WTC11 (cell line): Measurements from ENCODE around the gene WDR83. TPM values are rescaled to one million over a fixed set of nuclear protein-coding genes. Genes with fewer than 3 reads are reported as not detected.

ENCODE experiments used
- ATF6 ChIP-seq: sonication (generic); formaldehyde crosslinking; IDR thresholded peaks from 2 replicates; pipeline ENCODE4 v1.8.1; 2023; ENCODE audit warnings: mild to moderate bottlenecking, missing genetic modification reagents
- E2F1 ChIP-seq: sonication (generic); formaldehyde crosslinking; IDR thresholded peaks from 2 replicates; pipeline ENCODE4 v1.8.0; 2022; ENCODE audit warnings: mild to moderate bottlenecking, missing genetic modification reagents
- ELF4 ChIP-seq: sonication (generic); formaldehyde crosslinking; IDR thresholded peaks from 2 replicates; pipeline ENCODE4 v1.8.1; 2022; ENCODE audit warnings: low read depth, mild to moderate bottlenecking, moderate library complexity, missing genetic modification reagents
- EMX1 ChIP-seq: fragments of 250-450 bp; sonication (Bioruptor Pico); IDR thresholded peaks from 2 replicates; pipeline ENCODE4 v1.8.0; 2021; ENCODE audit warnings: mild to moderate bottlenecking
- FOXK1 ChIP-seq: sonication (generic); formaldehyde crosslinking; IDR thresholded peaks from 2 replicates; pipeline ENCODE4 v1.8.0; 2022; ENCODE audit warnings: mild to moderate bottlenecking, moderate library complexity, missing genetic modification reagents
- GRHL2 ChIP-seq: fragments of 250-450 bp; sonication (Bioruptor Pico); IDR thresholded peaks from 2 replicates; pipeline ENCODE4 v1.8.0; 2022; ENCODE audit warnings: mild to moderate bottlenecking, moderate library complexity; ENCODE audit not compliant: insufficient replicate concordance, severe bottlenecking
- IRF2 ChIP-seq: sonication (generic); formaldehyde crosslinking; IDR thresholded peaks from 2 replicates; pipeline ENCODE4 v1.8.0; 2022; ENCODE audit warnings: low read depth, missing genetic modification reagents, borderline replicate concordance
- NFYB ChIP-seq: sonication (generic); formaldehyde crosslinking; conservative IDR thresholded peaks from 2 replicates; pipeline ENCODE4 v1.8.0; 2022; ENCODE audit warnings: low read depth, missing genetic modification reagents
- NR3C1 ChIP-seq: sonication (generic); formaldehyde crosslinking; conservative IDR thresholded peaks from 2 replicates; pipeline ENCODE4 v1.8.1; 2023; ENCODE audit warnings: low read depth, mild to moderate bottlenecking, missing genetic modification reagents
- PREB ChIP-seq: sonication (generic); formaldehyde crosslinking; IDR thresholded peaks from 2 replicates; pipeline ENCODE4 v1.8.1; 2022; ENCODE audit warnings: mild to moderate bottlenecking, missing genetic modification reagents, moderate library complexity, borderline replicate concordance
- RORB ChIP-seq: fragments of 250-450 bp; sonication (Bioruptor Pico); IDR thresholded peaks from 2 replicates; pipeline ENCODE4 v1.9.0; 2021; ENCODE audit warnings: mild to moderate bottlenecking
- SMAD3 ChIP-seq: sonication (generic); formaldehyde crosslinking; IDR thresholded peaks from 2 replicates; pipeline ENCODE4 v1.8.0; 2022; ENCODE audit warnings: missing genetic modification reagents, mild to moderate bottlenecking, borderline replicate concordance
- TEAD1 ChIP-seq: sonication (generic); formaldehyde crosslinking; IDR thresholded peaks from 2 replicates; pipeline ENCODE4 v1.8.0; 2022; ENCODE audit warnings: mild to moderate bottlenecking, missing genetic modification reagents
- TEAD4 ChIP-seq: sonication (generic); formaldehyde crosslinking; IDR thresholded peaks from 2 replicates; pipeline ENCODE4 v1.8.0; 2022; ENCODE audit warnings: mild to moderate bottlenecking, missing genetic modification reagents
- ZBTB21 ChIP-seq: sonication (generic); formaldehyde crosslinking; IDR thresholded peaks from 2 replicates; pipeline ENCODE4 v1.8.1; 2023; ENCODE audit warnings: mild to moderate bottlenecking, missing genetic modification reagents, borderline replicate concordance
- ZNF138 ChIP-seq: sonication (generic); formaldehyde crosslinking; conservative IDR thresholded peaks from 2 replicates; pipeline ENCODE4 v1.8.1; 2022; ENCODE audit warnings: mild to moderate bottlenecking, moderate library complexity, missing genetic modification reagents
- ZNF281 ChIP-seq: sonication (generic); formaldehyde crosslinking; IDR thresholded peaks from 2 replicates; pipeline ENCODE4 v1.8.0; 2023; ENCODE audit warnings: mild to moderate bottlenecking, missing genetic modification reagents
- ZNF423 ChIP-seq: fragments of 250-450 bp; sonication (Bioruptor Pico); IDR thresholded peaks from 2 replicates; pipeline ENCODE4 v2.1.2; 2022; ENCODE audit warnings: mild to moderate bottlenecking, moderate library complexity
- ZSCAN18 ChIP-seq: fragments of 250-450 bp; sonication (Bioruptor Pico); IDR thresholded peaks from 2 replicates; pipeline ENCODE4 v2.1.2; 2022; ENCODE audit warnings: mild to moderate bottlenecking, moderate library complexity
- total RNA-seq: library from RNA; stranded (reverse); gene quantifications from 3 replicates; pipeline ENCODE4 v1.2.3, GENCODE V29; 2021
- TF ChIP-seq, protein P1 (sequence below): sonication (generic); formaldehyde crosslinking; IDR thresholded peaks from 2 replicates; pipeline ENCODE4 v1.8.0; 2022; ENCODE audit warnings: mild to moderate bottlenecking, missing genetic modification reagents
- TF ChIP-seq, protein P2 (sequence below): sonication (generic); formaldehyde crosslinking; IDR thresholded peaks from 2 replicates; pipeline ENCODE4 v1.8.1; 2023; ENCODE audit warnings: mild to moderate bottlenecking, missing genetic modification reagents, moderate library complexity
- TF ChIP-seq, protein P3 (sequence below): fragments of 200-600 bp; IDR thresholded peaks from 2 replicates; pipeline ENCODE4 v1.8.0; 2022; ENCODE audit warnings: antibody characterized with exemption
- TF ChIP-seq, protein P4 (sequence below): sonication (generic); formaldehyde crosslinking; IDR thresholded peaks from 2 replicates; pipeline ENCODE4 v1.8.0; 2022; ENCODE audit warnings: mild to moderate bottlenecking, missing genetic modification reagents

WDR83 gene
- total RNA-seq, 1 experiment from 2014 or later = 21.8 TPM

DNA sequence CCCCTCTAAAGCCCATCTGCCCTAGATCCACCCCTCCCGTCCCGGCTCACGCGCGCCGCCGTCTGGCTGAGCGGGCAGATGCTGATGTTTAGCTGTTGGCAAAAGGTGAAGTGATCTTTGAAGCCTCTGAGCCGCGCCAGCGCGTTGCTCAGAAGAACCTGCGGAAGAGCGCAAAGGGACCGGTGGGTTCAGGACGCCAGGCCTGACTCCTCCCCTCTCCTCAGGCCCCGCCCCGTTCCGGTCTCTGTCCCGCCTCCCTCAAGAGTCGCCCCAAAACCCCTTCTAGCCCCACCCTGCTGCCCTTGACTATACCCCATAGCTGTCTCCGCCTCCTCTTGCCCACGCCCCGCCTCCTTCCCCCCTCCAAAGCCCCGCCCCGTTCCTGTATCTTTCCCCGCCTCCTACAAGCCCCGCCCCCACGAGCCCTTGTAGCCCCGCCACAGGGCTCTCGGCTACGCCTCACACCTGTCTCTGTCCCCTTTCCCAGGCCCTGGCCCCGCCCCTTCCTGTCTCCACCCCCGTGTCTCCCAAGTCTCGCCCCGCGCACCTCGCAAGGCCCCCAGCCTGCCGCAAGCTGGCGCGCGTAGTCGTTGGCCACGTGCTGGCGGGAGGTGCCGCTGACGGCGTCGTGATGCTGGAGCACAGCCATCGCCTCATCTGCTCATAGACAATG is 9.6 kb upstream of the WDR83 start (continued):
- TF ChIP-seq ZSCAN18 (CRISPR knock-in tag) (no peak), E2F1 (peak; percentile 72; the same call in 1 of the 2 replicates), ZNF423 (CRISPR knock-in tag) (no peak), ZNF138 (CRISPR knock-in tag) (no peak), ELF4 (CRISPR knock-in tag) (no peak), ZNF281 (CRISPR knock-in tag) (no peak), GRHL2 (CRISPR knock-in tag) (no peak), PREB (no peak), RORB (no peak), ATF6 (no peak), FOXK1 (CRISPR knock-in tag) (no peak), IRF2 (CRISPR knock-in tag) (no peak), SMAD3 (CRISPR knock-in tag) (no peak), NR3C1 (CRISPR knock-in tag) (0 out of 2 replicates have a peak, but pooled peaks have one; percentile 31), EMX1 (CRISPR knock-in tag) (no peak), NFYB (CRISPR knock-in tag) (no peak), TEAD4 (no peak), ZBTB21 (CRISPR knock-in tag) (0 out of 2 replicates have a peak, but pooled peaks have one; percentile 33), TEAD1 (CRISPR knock-in tag) (no peak)
- TF ChIP-seq, protein P1, sequence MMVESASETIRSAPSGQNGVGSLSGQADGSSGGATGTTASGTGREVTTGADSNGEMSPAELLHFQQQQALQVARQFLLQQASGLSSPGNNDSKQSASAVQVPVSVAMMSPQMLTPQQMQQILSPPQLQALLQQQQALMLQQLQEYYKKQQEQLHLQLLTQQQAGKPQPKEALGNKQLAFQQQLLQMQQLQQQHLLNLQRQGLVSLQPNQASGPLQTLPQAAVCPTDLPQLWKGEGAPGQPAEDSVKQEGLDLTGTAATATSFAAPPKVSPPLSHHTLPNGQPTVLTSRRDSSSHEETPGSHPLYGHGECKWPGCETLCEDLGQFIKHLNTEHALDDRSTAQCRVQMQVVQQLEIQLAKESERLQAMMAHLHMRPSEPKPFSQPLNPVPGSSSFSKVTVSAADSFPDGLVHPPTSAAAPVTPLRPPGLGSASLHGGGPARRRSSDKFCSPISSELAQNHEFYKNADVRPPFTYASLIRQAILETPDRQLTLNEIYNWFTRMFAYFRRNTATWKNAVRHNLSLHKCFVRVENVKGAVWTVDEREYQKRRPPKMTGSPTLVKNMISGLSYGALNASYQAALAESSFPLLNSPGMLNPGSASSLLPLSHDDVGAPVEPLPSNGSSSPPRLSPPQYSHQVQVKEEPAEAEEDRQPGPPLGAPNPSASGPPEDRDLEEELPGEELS = peak; percentile 81; the same call in 1 of the 2 replicates
- TF ChIP-seq, protein P2, sequence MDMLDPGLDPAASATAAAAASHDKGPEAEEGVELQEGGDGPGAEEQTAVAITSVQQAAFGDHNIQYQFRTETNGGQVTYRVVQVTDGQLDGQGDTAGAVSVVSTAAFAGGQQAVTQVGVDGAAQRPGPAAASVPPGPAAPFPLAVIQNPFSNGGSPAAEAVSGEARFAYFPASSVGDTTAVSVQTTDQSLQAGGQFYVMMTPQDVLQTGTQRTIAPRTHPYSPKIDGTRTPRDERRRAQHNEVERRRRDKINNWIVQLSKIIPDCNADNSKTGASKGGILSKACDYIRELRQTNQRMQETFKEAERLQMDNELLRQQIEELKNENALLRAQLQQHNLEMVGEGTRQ (CRISPR knock-in tag) = peak; percentile 47; the same call in 1 of the 2 replicates
- TF ChIP-seq, protein P3, sequence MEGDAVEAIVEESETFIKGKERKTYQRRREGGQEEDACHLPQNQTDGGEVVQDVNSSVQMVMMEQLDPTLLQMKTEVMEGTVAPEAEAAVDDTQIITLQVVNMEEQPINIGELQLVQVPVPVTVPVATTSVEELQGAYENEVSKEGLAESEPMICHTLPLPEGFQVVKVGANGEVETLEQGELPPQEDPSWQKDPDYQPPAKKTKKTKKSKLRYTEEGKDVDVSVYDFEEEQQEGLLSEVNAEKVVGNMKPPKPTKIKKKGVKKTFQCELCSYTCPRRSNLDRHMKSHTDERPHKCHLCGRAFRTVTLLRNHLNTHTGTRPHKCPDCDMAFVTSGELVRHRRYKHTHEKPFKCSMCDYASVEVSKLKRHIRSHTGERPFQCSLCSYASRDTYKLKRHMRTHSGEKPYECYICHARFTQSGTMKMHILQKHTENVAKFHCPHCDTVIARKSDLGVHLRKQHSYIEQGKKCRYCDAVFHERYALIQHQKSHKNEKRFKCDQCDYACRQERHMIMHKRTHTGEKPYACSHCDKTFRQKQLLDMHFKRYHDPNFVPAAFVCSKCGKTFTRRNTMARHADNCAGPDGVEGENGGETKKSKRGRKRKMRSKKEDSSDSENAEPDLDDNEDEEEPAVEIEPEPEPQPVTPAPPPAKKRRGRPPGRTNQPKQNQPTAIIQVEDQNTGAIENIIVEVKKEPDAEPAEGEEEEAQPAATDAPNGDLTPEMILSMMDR = peak; percentile 18; the same call in 1 of the 2 replicates
- TF ChIP-seq, protein P4, sequence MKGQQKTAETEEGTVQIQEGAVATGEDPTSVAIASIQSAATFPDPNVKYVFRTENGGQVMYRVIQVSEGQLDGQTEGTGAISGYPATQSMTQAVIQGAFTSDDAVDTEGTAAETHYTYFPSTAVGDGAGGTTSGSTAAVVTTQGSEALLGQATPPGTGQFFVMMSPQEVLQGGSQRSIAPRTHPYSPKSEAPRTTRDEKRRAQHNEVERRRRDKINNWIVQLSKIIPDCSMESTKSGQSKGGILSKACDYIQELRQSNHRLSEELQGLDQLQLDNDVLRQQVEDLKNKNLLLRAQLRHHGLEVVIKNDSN (CRISPR knock-in tag) = no peak
